B cell (primary cell): Measurements from ENCODE around the gene DNAJA3. TPM values are rescaled to one million over a fixed set of nuclear protein-coding genes. Genes with fewer than 3 reads are reported as not detected.

Experiments
- ATAC-seq: fragments of 200-7000 bp; cut with Tn5 transposase; one replicate; pipeline ENCODE4 v1.10.0; 2021; ENCODE audit warnings: low read depth, mild to moderate bottlenecking, moderate number of reproducible peaks, moderate library complexity
- CTCF ChIA-PET: fragments of 350-600 bp; sonication (Branson Sonifier 250); formaldehyde crosslinking; loops from one replicate; lab custom pipeline; 2021; ENCODE audit warnings: antibody characterized with exemption, inconsistent platforms; lab: Charles Lee
- POLR2A ChIA-PET: fragments of 350-600 bp; sonication (Branson Sonifier 250); formaldehyde crosslinking; loops from one replicate; lab custom pipeline; 2021; ENCODE audit warnings: antibody characterized with exemption; lab: Charles Lee
- DNase-seq: peaks from one replicate; pipeline ENCODE4 v3.0.0; 2013
- H2AFZ ChIP-seq: 2 replicates; pipeline ENCODE4 v1.6.1; 2012; ENCODE audit warnings: mild to moderate bottlenecking, low read depth, low read length; ENCODE audit not compliant: insufficient read depth, poor library complexity, severe bottlenecking
- H3K27ac ChIP-seq, 2 donors: 1 replicate in 1 of 2; 2 replicates in 1 of 2; pipeline ENCODE4 v1.5.1; 2012 to 2013; ENCODE audit warnings: low read length in 2 of 2, mild to moderate bottlenecking in 2 of 2, moderate library complexity in 1 of 2
- H3K27me3 ChIP-seq, 4 experiments: fragments of 200-600 bp in 1 of 4; sonication (generic) in 1 of 4; replicated peaks in 1 of 4; 1 replicate in 2 of 4; 2 replicates in 2 of 4; pipeline versions ENCODE4 v1.6.1 to v1.7.0; 2013 to 2016; ENCODE audit warnings: low read length in 3 of 4, mild to moderate bottlenecking in 2 of 4, mixed read lengths in 1 of 4, moderate library complexity in 1 of 4; ENCODE audit not compliant: insufficient read depth in 4 of 4, control insufficient read depth in 3 of 4; ENCODE audit errors: control extremely low read depth in 1 of 4
- H3K36me3 ChIP-seq, 2 experiments: replicated peaks in 1 of 2; 1 replicate in 1 of 2; 2 replicates in 1 of 2; pipeline versions ENCODE4 v1.6.1 to v1.7.1; 2013; ENCODE audit warnings: low read length in 1 of 2; ENCODE audit not compliant: insufficient read depth in 2 of 2, control insufficient read depth in 1 of 2; ENCODE audit errors: control extremely low read depth in 1 of 2, extremely low read depth in 1 of 2
- H3K4me1 ChIP-seq, 2 donors: fragments of 200-600 bp in 1 of 2; sonication (generic) in 1 of 2; 1 replicate in 1 of 2; 2 replicates in 1 of 2; pipeline versions ENCODE4 v1.5.1 to v1.6.1; 2013 to 2017; ENCODE audit warnings: low read length in 2 of 2; ENCODE audit not compliant: control insufficient read depth in 2 of 2, insufficient read depth in 2 of 2
- H3K4me2 ChIP-seq: replicated peaks from 2 replicates; pipeline ENCODE3; 2012; ENCODE audit warnings: mild to moderate bottlenecking, low read depth, low read length; ENCODE audit not compliant: poor library complexity, severe bottlenecking
- H3K4me3 ChIP-seq, 5 experiments: fragments of 200-600 bp in 1 of 5; sonication (generic) in 1 of 5; 1 replicate in 3 of 5; 2 replicates in 2 of 5; pipeline versions ENCODE4 v1.5.1 to v1.7.0; 2011 to 2016; ENCODE audit warnings: low read length in 4 of 5, mild to moderate bottlenecking in 4 of 5, low read depth in 2 of 5, control low read depth in 1 of 5, moderate library complexity in 1 of 5; ENCODE audit not compliant: insufficient read depth in 1 of 5; ENCODE audit errors: control extremely low read depth in 1 of 5, extremely low read depth in 1 of 5
- H3K79me2 ChIP-seq: fragments of 200-600 bp; sonication (generic); one replicate; pipeline ENCODE4 v1.6.0; 2016; ENCODE audit warnings: low read length; ENCODE audit not compliant: control insufficient read depth, insufficient read depth
- H3K9ac ChIP-seq: fragments of 200-600 bp; sonication (generic); 2 replicates; pipeline ENCODE4 v1.6.1; 2017; ENCODE audit warnings: mild to moderate bottlenecking, low read length, moderate library complexity
- H3K9me3 ChIP-seq, 3 donors: one replicate each; pipeline versions ENCODE4 v1.6.1 to v1.7.1; 2013; ENCODE audit warnings: low read length in 2 of 3; ENCODE audit not compliant: control insufficient read depth in 2 of 3, insufficient read depth in 1 of 3; ENCODE audit errors: control extremely low read depth in 1 of 3
- H4K20me1 ChIP-seq: 2 replicates; pipeline ENCODE4 v1.6.0; 2012; ENCODE audit warnings: mild to moderate bottlenecking, low read length; ENCODE audit not compliant: insufficient read depth, control insufficient read depth, poor library complexity, severe bottlenecking
- H3K27ac Mint-ChIP-seq: one replicate; pipeline ENCODE4 v1.8.0; 2021; ENCODE audit warnings: mixed read lengths
- H3K27me3 Mint-ChIP-seq: one replicate; pipeline ENCODE4 v1.8.0; 2021; ENCODE audit warnings: mixed read lengths
- H3K4me1 Mint-ChIP-seq: one replicate; pipeline ENCODE4 v1.8.0; 2021; ENCODE audit warnings: mixed read lengths
- H3K4me3 Mint-ChIP-seq: one replicate; pipeline ENCODE4 v1.8.0; 2021; ENCODE audit warnings: mixed read lengths
- H3K9me3 Mint-ChIP-seq: one replicate; pipeline ENCODE4 v1.8.0; 2022; ENCODE audit warnings: mixed read lengths; ENCODE audit not compliant: insufficient read depth
- CTCF ChIP-seq: fragments of 200-600 bp; IDR thresholded peaks from one replicate; pipeline ENCODE4 v1.8.0; 2022; ENCODE audit warnings: antibody characterized with exemption, mild to moderate bottlenecking
- EZH2 ChIP-seq: IDR thresholded peaks from 2 replicates; pipeline ENCODE4 v1.6.1; 2012; ENCODE audit warnings: borderline replicate concordance, low read depth, mild to moderate bottlenecking, moderate library complexity, low read length; ENCODE audit not compliant: insufficient read depth, poor library complexity, severe bottlenecking
- WGBS: methylation state at CpG from one replicate; pipeline ENCODE4 v1.1.5; 2013; ENCODE audit warnings: missing lambda C conversion rate; ENCODE audit not compliant: insufficient coverage; 5-methylcytosine and 5-hydroxymethylcytosine counted together
- intact Hi-C: fragments of 100-400 bp; cut with micrococcal nuclease; formaldehyde crosslinking; loops from one replicate; pipeline ENCODE4 v1.10.0; 2022
- polyA plus RNA-seq: library from polyadenylated mRNA; depleted of rRNA; stranded (reverse); fragments of >200 nt; gene quantifications from 2 replicates; pipeline ENCODE4 v1.2.3, GENCODE V29; 2012
- total RNA-seq, 2 donors: library from RNA; stranded (reverse); fragments of 120-200 nt in 1 of 2; gene quantifications; 1 replicate in 1 of 2; 2 replicates in 1 of 2; pipeline versions ENCODE4 v1.2.3 to v1.2.4, GENCODE V29; 2013 to 2022

The DNAJA3 gene
- total and polyA plus RNA-seq, 2 donors (not counting 1 experiment from before 2014, with no cell fraction given), result 59.3 to 67.7 TPM

- CTCF ChIA-PET, result interaction anchor here (0.7 to 10.7 kb wide), 5 partner anchors 11 to 160 kb away, joined by 3 to 108 read pairs (median 3); no protein-coding TSS in a partner anchor
- TF ChIP-seq CTCF, result no peak
- no peak for TF ChIP-seq EZH2
- no peaks in the 10 kb centered on the region for H3K27me3 ChIP-seq
- peak overlapping the region; percentile 95 for H3K9ac ChIP-seq
- H3K27ac ChIP-seq, result peak overlapping the region; percentile 91 to 95
- POLR2A ChIA-PET, result interaction anchor here (0.5 to 1.3 kb wide), 5 partner anchors 12 to 142 kb away, joined by 3 to 6 read pairs (median 4); partner anchors contain the start of gene TFAP4
- H3K4me3 Mint-ChIP-seq, result peak overlapping the region; percentile 96
- H3K4me1 ChIP-seq, result peaks cover 24 to 35% of the 10 kb centered on the region in 2 donors
- H3K27ac Mint-ChIP-seq, result peak overlapping the region; percentile 95
- no peak overlapping the region for H2AFZ ChIP-seq
- peaks cover 31% of the 10 kb centered on the region for H3K4me1 Mint-ChIP-seq
- H4K20me1 ChIP-seq, result peaks cover 64% of the 10 kb centered on the region
- no peaks in the 10 kb centered on the region for H3K27me3 Mint-ChIP-seq
- H3K4me3 ChIP-seq, result peak overlapping the region in 4 of 5 experiments; percentile 66 to 94 (median 80)
- peaks cover 65% of the 10 kb centered on the region for H3K79me2 ChIP-seq
- H3K9me3 Mint-ChIP-seq, result no peaks in the 10 kb centered on the region
- intact Hi-C loops, result no loop called here
- DNase-seq (peak; percentile 88), ATAC-seq (peak; percentile 19)
- 43% methylated on average over 7 of the region's 7 CpGs for WGBS
- H3K9me3 ChIP-seq, result no peaks in the 10 kb centered on the region
- peak overlapping the region; percentile 78 for H3K4me2 ChIP-seq
- H3K36me3 ChIP-seq, result peaks cover 0 to 35% of the 10 kb centered on the region in 2 experiments
Measured at GRCh38 chr16:4414187-4414917, 11.3 kb upstream of the DNAJA3 start.
